Heart left ventricle (tissue), 16 donors: ENCODE data around the gene CCDC107. TPM values are rescaled to one million over a fixed set of nuclear protein-coding genes. Genes with fewer than 3 reads are reported as not detected.
A peak's percentile ranks its signal among the peaks of the same experiment; 100 is the strongest.
"Not testable (repeated sequence)": the region's sequence is repeated elsewhere in the genome, so short reads cannot be mapped to it uniquely, and the experiment has no call there.

Experiments
- ATAC-seq, 4 donors: fragments of 200-7000 bp; cut with Tn5 transposase; one replicate each; pipeline ENCODE4 v1.9.1; 2020 to 2022; ENCODE audit warnings: moderate library complexity in 4 of 4, mild to moderate bottlenecking in 3 of 4, moderate number of reproducible peaks in 1 of 4
- DNase-seq, 5 donors: peaks; one replicate each; pipeline ENCODE4 v3.0.0-alpha.2; 2020
- H3K27ac ChIP-seq, 12 donors: fragments of 200-600 bp; sonication (generic) in 4 of 12; one replicate each; pipeline versions ENCODE4 v1.5.0 to v1.8.0; 2016 to 2022; ENCODE audit warnings: mild to moderate bottlenecking in 2 of 12
- H3K27me3 ChIP-seq, 9 donors: fragments of 200-600 bp; sonication (generic) in 2 of 9; one replicate each; pipeline versions ENCODE4 v1.5.1 to v1.8.0; 2016 to 2022; ENCODE audit warnings: mild to moderate bottlenecking in 3 of 9
- H3K36me3 ChIP-seq, 9 donors: fragments of 200-600 bp; sonication (generic) in 2 of 9; one replicate each; pipeline versions ENCODE4 v1.5.0 to v1.8.0; 2018 to 2022; ENCODE audit warnings: mild to moderate bottlenecking in 2 of 9
- H3K4me1 ChIP-seq, 12 donors: fragments of 200-600 bp; sonication (generic) in 4 of 12; one replicate each; pipeline versions ENCODE4 v1.5.0 to v1.8.0; 2016 to 2022; ENCODE audit warnings: mild to moderate bottlenecking in 3 of 12
- H3K4me3 ChIP-seq, 12 donors: fragments of 200-600 bp; sonication (generic) in 4 of 12; one replicate each; pipeline versions ENCODE4 v1.5.0 to v1.8.0; 2017 to 2022; ENCODE audit warnings: mild to moderate bottlenecking in 9 of 12, moderate library complexity in 4 of 12
- H3K9me3 ChIP-seq, 12 donors: fragments of 200-600 bp; sonication (generic) in 4 of 12; one replicate each; pipeline versions ENCODE4 v1.5.0 to v1.8.0; 2016 to 2022; ENCODE audit warnings: mild to moderate bottlenecking in 1 of 12
- CTCF ChIP-seq, 12 donors: fragments of 200-600 bp; sonication (generic) in 4 of 12; IDR thresholded peaks; one replicate each; pipeline versions ENCODE4 v1.5.0 to v1.8.0; 2018 to 2022; ENCODE audit warnings: antibody characterized with exemption in 12 of 12, mild to moderate bottlenecking in 5 of 12
- POLR2A ChIP-seq, 2 donors: fragments of 450-650 bp; IDR thresholded peaks; one replicate each; pipeline ENCODE4 v1.6.1; 2017; ENCODE audit warnings: antibody characterized with exemption in 2 of 2, mild to moderate bottlenecking in 2 of 2, moderate library complexity in 2 of 2
- WGBS, 4 donors: extraction: QIAGEN DNeasy Blood & Tissue Kit in 2 of 4; methylation state at CpG; one replicate each; pipeline versions ENCODE4 v1.1.5 to v1.1.7; 2013 to 2018; 5-methylcytosine and 5-hydroxymethylcytosine counted together
- intact Hi-C, 10 donors: fragments of 100-400 bp; cut with DNase I; formaldehyde crosslinking; loops; one replicate each; pipeline versions ENCODE4 v1.11.1 to v1.14.2; 2022
- polyA plus RNA-seq, 2 donors: library from polyadenylated mRNA; stranded (reverse); fragments of 200-250 nt; gene quantifications; one replicate each; pipeline ENCODE4 v1.2.3, GENCODE V29; 2013
- total RNA-seq, 9 donors: library from RNA; depleted of rRNA in 2 of 9; stranded (reverse); fragments of >200 nt in 2 of 9; fragmentation: NEBNext Ultra II Directional in 3 of 9; extraction: Animal tissue kit (Norgen Biotek cat#: 25700) in 3 of 9; gene quantifications; one replicate each; pipeline versions ENCODE4 v1.1.0 to v1.2.4, GENCODE V29; 2016 to 2023
- donor health status: ischemic (EF 13 %, LVEDD 7.1; RV severe dilation, severe dysfunction).
- donor health status: healthy with polysubstance abuse.
- donor health status: DM: no; HTN: yes; CAD: no.
- donor health status: DM: no; HTN: no; CAD: no.
- donor health status: ischemic (EF 25% LVEDD 6.9; RV normal size, moderate dysfunction).
- donor health status: ischemic (EF 25% LVEDD 5.7; RV mildly dilated, moderate dysfunction).
- donor health status: healthy.
- donor health status: DM: yes; HTN: yes; CAD: no.
- donor health status: ischemic (EF 35%, LVEDD 5.7; RV mildly dilated, moderate dysfunction).
- donor health status: nonischemic (EF 11% LVEDD 7.7; RV severe dilation, severe dysfunction).
- donor health status: DM: yes; HTN: yes; CAD: no.
- donor health status: PGD.
- donor health status: ischemic (EF 29% LVEDD 5.4; RV normal size, mild dysfunction).
- donor health status: nonischemic (EF 23%, LVEDD 6.1; RV moderate dilation, normal function).

Gene CCDC107
- total and polyA plus RNA-seq, 11 donors: 35.5 to 116 (median 46.5) TPM

GRCh38 chr9:35611230-35611797 is 46.8 kb upstream of the CCDC107 start:
- peak in 2 of 5 donors; percentile 38 to 40 for DNase-seq

GRCh38 chr9:35612066-35612465 is 46.0 kb upstream of the CCDC107 start:
- H3K4me3 ChIP-seq, intact Hi-C loops: not testable (repeated sequence)

More at GRCh38 chr9:35611230-35611797, 46.8 kb upstream of the CCDC107 start:
- H3K4me3 ChIP-seq: no peak overlapping the region
- peaks cover 0 to 10% (median 7%) of the 10 kb centered on the region in 12 donors for H3K4me1 ChIP-seq
- intact Hi-C loops: no loop called here
- peaks cover 0 to 37% (median 28%) of the 10 kb centered on the region in 9 donors for H3K36me3 ChIP-seq
- ATAC-seq: peak in 3 of 4 donors; percentile 45 to 58 (median 52)
- 19 to 21% (median 20%) methylated on average over 8 of the region's 8 CpGs for WGBS, 4 donors
- H3K27ac ChIP-seq: no peak overlapping the region
- H3K27me3 ChIP-seq: peaks cover 0 to 2% (median 0%) of the 10 kb centered on the region in 9 donors
- no peaks in the 10 kb centered on the region for H3K9me3 ChIP-seq
- peak; percentile 30 to 72 (median 58) for TF ChIP-seq CTCF (IDR thresholded peaks at IDR 0.05)
- TF ChIP-seq POLR2A (IDR thresholded peaks at IDR 0.05): no peak

GRCh38 chr9:35612843-35613242 is 45.2 kb upstream of the CCDC107 start:
- no peak overlapping the region for H3K27ac ChIP-seq
- intact Hi-C loops: no loop called here
- H3K36me3 ChIP-seq: peaks cover 0 to 26% (median 22%) of the 10 kb centered on the region in 9 donors
- peaks cover 0 to 17% (median 0%) of the 10 kb centered on the region in 9 donors for H3K27me3 ChIP-seq
- H3K4me1 ChIP-seq: peaks cover 0 to 16% (median 4%) of the 10 kb centered on the region in 12 donors
- no peaks in the 10 kb centered on the region for H3K9me3 ChIP-seq
- 74 to 93% (median 90%) methylated on average over 2 of the region's 2 CpGs for WGBS, 4 donors
- H3K4me3 ChIP-seq: no peak overlapping the region
- ATAC-seq (no peak), DNase-seq (no peak)
- TF ChIP-seq POLR2A (IDR thresholded peaks at IDR 0.05) (no peak), CTCF (IDR thresholded peaks at IDR 0.05) (no peak)

More at GRCh38 chr9:35612066-35612465, 46.0 kb upstream of the CCDC107 start:
- not testable (repeated sequence) for ATAC-seq, DNase-seq, H3K9me3 ChIP-seq, H3K27ac ChIP-seq, H3K27me3 ChIP-seq
- 88 to 96% (median 95%) methylated on average over 4 of the region's 4 CpGs for WGBS, 4 donors
- H3K36me3 ChIP-seq: peaks cover 0 to 34% (median 28%) of the 10 kb centered on the region in 9 donors
- peaks cover 0 to 10% (median 1%) of the 10 kb centered on the region in 12 donors for H3K4me1 ChIP-seq

GRCh38 chr9:35615981-35616680 is 42.0 kb upstream of the CCDC107 start:
- H3K4me3 ChIP-seq: peak overlapping the region in 1 of 12 donors; percentile 62
- intact Hi-C loops: no loop called here
- no peaks in the 10 kb centered on the region for H3K9me3 ChIP-seq
- H3K27ac ChIP-seq: no peak overlapping the region
- 70 to 76% (median 71%) methylated on average over 17 of the region's 17 CpGs for WGBS, 4 donors
- no peak for DNase-seq
- H3K27me3 ChIP-seq: peaks cover 0 to 18% (median 0%) of the 10 kb centered on the region in 9 donors
- no peaks in the 10 kb centered on the region for H3K36me3 ChIP-seq
- H3K4me1 ChIP-seq: peaks cover 0 to 37% (median 4%) of the 10 kb centered on the region in 12 donors
- TF ChIP-seq CTCF (IDR thresholded peaks at IDR 0.05): no peak
- TF ChIP-seq POLR2A (IDR thresholded peaks at IDR 0.05): no peak
- ATAC-seq: no peak
